GM12891 (cell line): ENCODE results near the gene RIMS1.
A peak's percentile ranks its signal among the peaks of the same experiment; 100 is the strongest.

ENCODE experiments used
- DNase-seq: peaks from one replicate; pipeline ENCODE4 v3.0.0; 2011; ENCODE audit warnings: low spot score; ENCODE audit not compliant: insufficient read length
- FAIRE-seq: peaks from 2 replicates; lab custom pipeline; 2011; peaks lifted over from hg19 to GRCh38; lab: Jason Lieb, UNC
- PAX5 ChIP-seq: IDR thresholded peaks from 2 replicates; pipeline ENCODE4 v1.6.1; 2011; ENCODE audit warnings: low read length, moderate library complexity, mild to moderate bottlenecking; ENCODE audit not compliant: insufficient read depth, severe bottlenecking
- POLR2A ChIP-seq: IDR thresholded peaks from 2 replicates; pipeline ENCODE4 v1.6.1; 2011; ENCODE audit warnings: low read depth, low read length, control low read depth
- POLR2AphosphoS5 ChIP-seq: IDR thresholded peaks from 2 replicates; pipeline ENCODE4 v1.6.1; 2011; ENCODE audit warnings: low read depth, low read length, control low read depth
- POU2F2 ChIP-seq: IDR thresholded peaks from 2 replicates; pipeline ENCODE4 v1.6.1; 2011; ENCODE audit warnings: low read depth, mild to moderate bottlenecking, control low read depth, low read length, moderate library complexity
- SPI1 ChIP-seq: IDR thresholded peaks from 2 replicates; pipeline ENCODE4 v1.6.1; 2011; ENCODE audit warnings: low read depth, low read length, control low read depth
- TAF1 ChIP-seq: IDR thresholded peaks from 2 replicates; pipeline ENCODE4 v1.6.1; 2011; ENCODE audit warnings: low read depth, low read length, control low read depth

RIMS1 gene

DNA sequence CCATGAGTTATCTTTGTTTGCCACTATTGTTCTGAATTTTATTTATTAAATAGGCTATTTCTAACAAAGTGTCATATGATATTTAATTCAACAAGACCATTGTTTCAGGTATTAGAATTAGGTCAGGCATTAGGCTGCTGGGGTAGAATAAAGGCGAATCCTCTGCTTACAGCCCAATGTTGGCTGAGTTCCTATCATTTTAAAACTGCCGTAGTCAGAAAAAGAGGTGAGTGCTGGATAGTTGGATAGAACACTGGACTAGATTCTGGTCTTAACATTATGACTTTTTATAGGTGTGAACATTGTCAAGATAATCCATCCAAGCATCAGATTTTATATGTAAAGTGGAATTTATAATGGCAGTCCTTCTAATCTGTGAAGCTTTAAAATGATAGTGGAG is 6.3 kb downstream of the RIMS1 start:
- no peak for TF ChIP-seq TAF1
- no peak for TF ChIP-seq SPI1
- TF ChIP-seq POLR2AphosphoS5: no peak
- FAIRE-seq (no peak), DNase-seq (no peak)

DNA sequence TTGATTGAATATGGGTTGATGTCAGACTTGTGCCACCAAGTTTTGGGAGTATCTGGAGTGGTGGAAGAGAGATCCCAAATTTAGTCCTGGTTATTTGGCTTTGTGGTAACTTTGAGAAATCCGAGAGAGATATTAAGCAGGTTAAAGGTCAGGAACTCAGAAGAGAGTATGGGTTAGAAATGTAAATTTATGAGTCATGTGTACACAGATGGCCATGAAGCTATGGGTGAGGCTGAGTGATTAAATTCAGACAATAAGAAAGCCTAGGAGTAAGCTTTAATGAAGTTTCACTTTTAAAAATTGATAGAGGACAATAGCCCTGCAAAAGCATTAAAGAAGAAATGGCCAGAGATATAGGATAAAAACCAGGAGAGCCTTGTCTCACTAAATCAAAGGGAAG is 14.3 kb downstream of the RIMS1 start:
- no peak for DNase-seq
- TF ChIP-seq POLR2A (no peak), TAF1 (no peak), SPI1 (no peak)
- no peak for FAIRE-seq

DNA sequence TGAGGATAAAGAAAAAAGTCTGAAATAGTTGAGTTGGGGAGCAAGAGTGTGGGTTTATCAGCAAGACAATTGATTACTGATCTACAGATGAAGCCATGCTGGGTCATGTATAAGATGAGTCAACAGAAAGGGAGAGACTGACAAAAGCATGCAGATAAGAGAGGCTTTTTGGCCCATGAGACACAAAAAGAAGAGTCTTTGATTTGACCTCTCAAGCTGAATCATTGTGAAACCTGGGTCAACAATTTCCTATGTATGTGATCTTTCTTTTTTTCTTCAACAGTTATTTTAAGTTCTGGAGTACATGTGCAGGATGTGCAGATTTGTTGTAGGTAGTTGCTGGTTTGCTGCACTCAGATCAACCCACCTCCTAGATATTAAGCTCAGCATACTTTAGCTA is 15.9 kb downstream of the RIMS1 start:
- FAIRE-seq (no peak), DNase-seq (no peak)
- TF ChIP-seq PAX5 (no peak), SPI1 (no peak), TAF1 (no peak), POLR2A (no peak), POU2F2 (no peak), POLR2AphosphoS5 (no peak)

DNA sequence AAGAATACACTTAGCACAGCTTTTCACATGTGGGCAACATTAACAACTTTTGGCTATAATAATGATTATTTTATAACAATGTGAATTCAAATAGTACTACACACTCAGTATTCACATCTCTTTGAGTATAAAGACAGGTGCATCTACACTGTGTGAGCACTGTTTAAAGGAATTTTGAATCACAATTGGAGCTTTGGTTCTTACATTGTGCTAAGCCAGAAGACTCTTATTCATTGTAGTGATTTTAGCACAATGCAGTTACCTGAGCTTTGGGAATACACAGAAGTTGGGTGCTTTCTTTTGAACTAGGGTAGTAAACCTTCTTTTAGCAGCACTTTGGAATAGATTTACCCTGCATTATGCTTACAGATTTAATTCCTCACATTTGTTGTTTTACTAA is 20.5 kb downstream of the RIMS1 start:
- TF ChIP-seq PAX5: no peak
- no peak for TF ChIP-seq TAF1
- no peak for TF ChIP-seq SPI1
- TF ChIP-seq POLR2A: no peak
- TF ChIP-seq POU2F2: no peak
- no peak for TF ChIP-seq POLR2AphosphoS5
- DNase-seq: no peak
- no peak for FAIRE-seq

DNA sequence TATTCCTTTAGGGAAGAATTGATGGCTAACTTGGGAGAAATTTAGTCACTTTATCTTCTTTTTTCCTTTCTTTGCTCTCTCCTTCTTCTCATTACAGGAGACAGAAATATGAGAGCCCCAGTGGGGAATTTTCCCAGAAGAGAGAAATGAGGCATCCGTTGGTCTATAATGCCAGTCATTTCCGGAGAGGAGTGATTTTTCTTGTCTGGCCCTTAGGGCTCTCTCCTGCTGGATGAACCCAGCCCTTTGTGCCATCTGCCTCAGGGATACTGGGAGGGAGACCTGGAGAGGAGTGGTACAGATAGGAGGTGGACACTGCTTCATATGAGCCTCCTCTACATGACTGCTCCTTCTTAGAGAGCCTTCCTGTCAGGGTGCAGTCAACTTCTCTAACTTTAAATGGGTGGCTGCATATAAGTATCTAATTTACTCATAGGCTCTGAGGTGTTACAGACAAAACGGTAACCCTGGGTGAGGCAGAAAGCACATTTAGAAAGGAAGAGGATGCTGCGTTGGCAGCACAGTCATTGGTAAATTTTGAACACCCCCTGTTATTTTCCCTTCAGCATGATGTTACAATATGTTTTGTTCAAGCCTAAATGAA is 21.9 kb downstream of the RIMS1 start:
- no peak for TF ChIP-seq POLR2AphosphoS5
- TF ChIP-seq TAF1: no peak
- TF ChIP-seq SPI1: no peak
- no peak for TF ChIP-seq PAX5
- TF ChIP-seq POU2F2: no peak
- no peak for DNase-seq
- no peak for FAIRE-seq

DNA sequence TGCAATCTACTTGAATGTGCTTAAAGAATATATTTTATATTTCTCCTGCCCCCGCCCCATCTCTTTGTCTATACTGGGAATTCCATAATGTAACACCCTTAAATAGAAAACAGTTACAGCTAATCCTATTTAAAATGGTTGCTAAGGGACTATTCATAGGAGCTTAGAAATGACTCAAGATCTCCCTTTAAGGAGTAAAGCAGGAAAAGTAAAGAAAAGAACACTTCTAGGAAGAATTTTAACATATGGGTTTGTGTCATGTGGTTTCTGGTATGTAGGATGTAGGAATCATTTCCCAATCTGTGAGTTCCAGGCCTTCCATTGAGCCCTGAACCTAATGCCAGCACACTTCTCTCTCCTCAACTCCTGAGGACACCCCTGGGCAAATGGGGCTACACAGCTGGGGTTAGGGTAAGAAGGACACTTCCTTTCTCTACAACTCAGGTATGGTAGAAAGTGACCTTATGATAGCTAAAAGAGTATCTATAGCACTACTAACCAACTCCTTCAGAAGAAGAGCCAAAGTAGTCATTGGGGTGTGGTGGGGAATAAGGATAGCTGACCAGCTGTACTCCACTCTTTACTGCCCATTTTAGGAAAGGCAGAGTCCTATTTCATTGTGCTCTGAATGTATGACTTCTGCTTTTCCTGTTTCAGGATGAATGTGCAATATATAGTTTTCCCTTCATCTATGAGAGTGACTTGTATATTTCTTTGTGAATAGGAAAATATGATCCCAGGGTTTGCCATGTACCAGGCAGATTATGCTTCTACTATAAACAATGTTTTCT is 27.3 kb downstream of the RIMS1 start:
- TF ChIP-seq POLR2A (no peak), PAX5 (no peak), POU2F2 (no peak), POLR2AphosphoS5 (no peak), TAF1 (no peak), SPI1 (0 out of 2 replicates have a peak, but pooled peaks have one; percentile 44)
- DNase-seq (no peak), FAIRE-seq (no peak)

DNA sequence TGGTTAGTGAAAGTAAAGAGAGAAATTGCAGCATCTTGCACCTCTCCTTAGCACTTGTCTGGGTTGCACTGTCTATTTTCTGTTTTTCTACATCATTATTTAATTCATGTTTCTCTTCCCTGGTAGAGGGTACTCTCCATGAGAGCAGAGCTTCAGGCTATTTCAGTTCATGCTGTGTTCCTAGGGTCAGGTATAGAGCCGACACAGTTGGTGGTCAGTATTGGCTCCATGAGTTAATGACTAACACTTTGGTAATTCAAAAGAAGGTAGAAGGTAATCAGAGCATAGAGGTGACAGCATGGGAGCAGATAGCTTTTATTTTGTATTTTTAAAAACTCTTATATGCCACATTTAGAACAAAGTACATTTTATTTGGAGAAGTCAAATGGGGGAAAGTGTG is 42.7 kb downstream of the RIMS1 start:
- FAIRE-seq: no peak
- DNase-seq: no peak
- TF ChIP-seq POU2F2 (no peak), POLR2AphosphoS5 (no peak), POLR2A (no peak), PAX5 (no peak), TAF1 (no peak), SPI1 (no peak)

DNA sequence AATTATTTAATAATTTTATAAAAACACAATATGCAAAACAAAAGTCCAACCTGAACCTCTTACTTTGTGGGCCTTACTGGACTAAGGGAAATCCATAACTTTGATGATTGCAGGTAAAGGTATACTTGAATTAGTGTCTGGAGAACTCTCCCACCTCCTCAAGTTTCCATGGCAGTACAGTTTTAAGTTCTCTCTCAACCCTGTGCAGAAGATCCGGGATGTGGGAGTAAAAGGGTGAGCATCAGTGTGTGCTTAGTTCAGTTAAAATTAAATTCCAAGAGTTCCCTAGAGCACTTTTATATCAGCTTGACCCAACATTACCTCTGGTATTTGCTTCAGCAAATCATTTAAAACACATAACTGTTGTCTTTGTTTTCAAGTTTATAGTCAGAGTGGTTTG is 47.5 kb downstream of the RIMS1 start:
- FAIRE-seq: no peak
- TF ChIP-seq POU2F2 (no peak), TAF1 (no peak), POLR2AphosphoS5 (no peak), SPI1 (no peak), PAX5 (no peak), POLR2A (no peak)
- no peak for DNase-seq

DNA sequence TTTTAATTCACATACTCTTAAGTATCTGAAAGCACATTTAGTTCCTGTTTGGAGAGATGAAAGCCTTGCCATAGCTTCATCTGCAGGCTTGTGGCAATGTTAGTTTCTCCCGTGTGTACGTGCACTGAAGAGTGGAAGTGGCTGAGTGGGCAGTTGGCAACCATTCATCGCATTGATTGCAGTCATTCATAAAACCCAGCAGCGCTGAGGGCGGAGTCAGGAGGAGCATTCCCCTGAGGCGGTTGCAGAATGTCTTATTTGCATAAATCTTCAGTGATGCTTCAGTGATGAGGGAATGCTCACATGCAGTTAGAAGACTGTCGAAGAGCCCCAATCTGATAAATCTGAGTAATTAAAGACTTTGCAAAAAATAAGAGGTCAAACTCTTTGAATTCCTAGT is 79.1 kb downstream of the RIMS1 start:
- DNase-seq (no peak), FAIRE-seq (no peak)
- TF ChIP-seq POU2F2: no peak
- no peak for TF ChIP-seq POLR2AphosphoS5
- no peak for TF ChIP-seq PAX5
- no peak for TF ChIP-seq POLR2A
- TF ChIP-seq SPI1: no peak
- no peak for TF ChIP-seq TAF1

DNA sequence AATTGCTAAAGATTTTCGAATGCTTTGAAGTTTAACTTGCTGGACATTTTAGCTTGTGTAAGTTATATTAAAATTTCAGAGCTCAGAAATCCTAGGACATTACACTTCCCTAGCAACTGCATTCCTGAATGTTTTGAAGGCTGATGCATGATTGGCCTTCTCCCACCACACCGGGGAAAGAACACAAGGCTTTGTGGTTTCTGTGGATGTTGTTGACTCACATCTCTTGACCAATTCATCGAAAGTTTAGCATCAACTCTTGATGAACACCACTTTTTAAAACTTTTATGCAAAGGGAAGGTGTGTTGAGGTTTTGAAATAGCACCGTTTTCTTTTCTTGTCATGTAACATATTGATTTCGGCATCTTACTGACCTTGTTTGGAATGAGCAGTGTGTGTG is 81.1 kb downstream of the RIMS1 start:
- TF ChIP-seq POU2F2: no peak
- no peak for TF ChIP-seq POLR2AphosphoS5
- TF ChIP-seq POLR2A: no peak
- no peak for TF ChIP-seq PAX5
- TF ChIP-seq SPI1: no peak
- TF ChIP-seq TAF1: no peak
- DNase-seq (no peak), FAIRE-seq (no peak)
